HL-60 (cell line): ENCODE data around the gene SCPEP1.

Experiments used
- DNase-seq, 2 experiments: peaks; one replicate each; pipeline ENCODE4 v3.0.0-alpha.2; 2010 to 2020; ENCODE audit warnings: low read depth in 1 of 2, low spot score in 1 of 2
- H3K27ac ChIP-seq: fragments of 250-450 bp; sonication (Bioruptor Pico); replicated peaks from 2 replicates; pipeline ENCODE4 v1.5.1; 2020; ENCODE audit warnings: mild to moderate bottlenecking, moderate library complexity
- H3K27me3 ChIP-seq: fragments of 250-450 bp; sonication (Bioruptor Pico); 2 replicates; pipeline ENCODE4 v1.5.1; 2021; ENCODE audit warnings: mild to moderate bottlenecking, moderate library complexity; ENCODE audit not compliant: insufficient read depth, poor library complexity, severe bottlenecking
- H3K4me3 ChIP-seq: replicated peaks from 2 replicates; pipeline ENCODE4 v1.5.1; 2011; ENCODE audit warnings: mild to moderate bottlenecking, control low read depth, low read length; ENCODE audit not compliant: insufficient read depth
- GABPA ChIP-seq: IDR thresholded peaks from 2 replicates; pipeline ENCODE4 v1.6.1; 2012; ENCODE audit warnings: low read depth
- POLR2AphosphoS5 ChIP-seq: IDR thresholded peaks from 2 replicates; pipeline ENCODE4 v1.6.1; 2012; ENCODE audit warnings: low read depth
- SPI1 ChIP-seq: IDR thresholded peaks from 2 replicates; pipeline ENCODE4 v1.6.1; 2012; ENCODE audit warnings: low read depth, mild to moderate bottlenecking, borderline replicate concordance
- TF ChIP-seq, protein P1 (sequence below): IDR thresholded peaks from one replicate; pipeline ENCODE4 v1.5.1; 2011; ENCODE audit warnings: low read length, control low read depth, inconsistent platforms; ENCODE audit not compliant: insufficient read depth
- TF ChIP-seq, protein P2 (sequence below): IDR thresholded peaks from 2 replicates; pipeline ENCODE4 v1.6.1; 2012; ENCODE audit warnings: low read depth; ENCODE audit not compliant: insufficient replicate concordance

The SCPEP1 gene

GRCh38 chr17:57008958-57009357 is 31.0 kb downstream of the SCPEP1 start:
- Histone ChIP-seq H3K27ac (no peak overlapping the region), H3K4me3 (no peak overlapping the region), H3K27me3 (no peaks in the 10 kb centered on the region)
- no peak for DNase-seq
- TF ChIP-seq SPI1 (no peak), GABPA (no peak), POLR2AphosphoS5 (no peak)
- TF ChIP-seq, protein P1, sequence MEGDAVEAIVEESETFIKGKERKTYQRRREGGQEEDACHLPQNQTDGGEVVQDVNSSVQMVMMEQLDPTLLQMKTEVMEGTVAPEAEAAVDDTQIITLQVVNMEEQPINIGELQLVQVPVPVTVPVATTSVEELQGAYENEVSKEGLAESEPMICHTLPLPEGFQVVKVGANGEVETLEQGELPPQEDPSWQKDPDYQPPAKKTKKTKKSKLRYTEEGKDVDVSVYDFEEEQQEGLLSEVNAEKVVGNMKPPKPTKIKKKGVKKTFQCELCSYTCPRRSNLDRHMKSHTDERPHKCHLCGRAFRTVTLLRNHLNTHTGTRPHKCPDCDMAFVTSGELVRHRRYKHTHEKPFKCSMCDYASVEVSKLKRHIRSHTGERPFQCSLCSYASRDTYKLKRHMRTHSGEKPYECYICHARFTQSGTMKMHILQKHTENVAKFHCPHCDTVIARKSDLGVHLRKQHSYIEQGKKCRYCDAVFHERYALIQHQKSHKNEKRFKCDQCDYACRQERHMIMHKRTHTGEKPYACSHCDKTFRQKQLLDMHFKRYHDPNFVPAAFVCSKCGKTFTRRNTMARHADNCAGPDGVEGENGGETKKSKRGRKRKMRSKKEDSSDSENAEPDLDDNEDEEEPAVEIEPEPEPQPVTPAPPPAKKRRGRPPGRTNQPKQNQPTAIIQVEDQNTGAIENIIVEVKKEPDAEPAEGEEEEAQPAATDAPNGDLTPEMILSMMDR, result no peak
- TF ChIP-seq, protein P2, sequence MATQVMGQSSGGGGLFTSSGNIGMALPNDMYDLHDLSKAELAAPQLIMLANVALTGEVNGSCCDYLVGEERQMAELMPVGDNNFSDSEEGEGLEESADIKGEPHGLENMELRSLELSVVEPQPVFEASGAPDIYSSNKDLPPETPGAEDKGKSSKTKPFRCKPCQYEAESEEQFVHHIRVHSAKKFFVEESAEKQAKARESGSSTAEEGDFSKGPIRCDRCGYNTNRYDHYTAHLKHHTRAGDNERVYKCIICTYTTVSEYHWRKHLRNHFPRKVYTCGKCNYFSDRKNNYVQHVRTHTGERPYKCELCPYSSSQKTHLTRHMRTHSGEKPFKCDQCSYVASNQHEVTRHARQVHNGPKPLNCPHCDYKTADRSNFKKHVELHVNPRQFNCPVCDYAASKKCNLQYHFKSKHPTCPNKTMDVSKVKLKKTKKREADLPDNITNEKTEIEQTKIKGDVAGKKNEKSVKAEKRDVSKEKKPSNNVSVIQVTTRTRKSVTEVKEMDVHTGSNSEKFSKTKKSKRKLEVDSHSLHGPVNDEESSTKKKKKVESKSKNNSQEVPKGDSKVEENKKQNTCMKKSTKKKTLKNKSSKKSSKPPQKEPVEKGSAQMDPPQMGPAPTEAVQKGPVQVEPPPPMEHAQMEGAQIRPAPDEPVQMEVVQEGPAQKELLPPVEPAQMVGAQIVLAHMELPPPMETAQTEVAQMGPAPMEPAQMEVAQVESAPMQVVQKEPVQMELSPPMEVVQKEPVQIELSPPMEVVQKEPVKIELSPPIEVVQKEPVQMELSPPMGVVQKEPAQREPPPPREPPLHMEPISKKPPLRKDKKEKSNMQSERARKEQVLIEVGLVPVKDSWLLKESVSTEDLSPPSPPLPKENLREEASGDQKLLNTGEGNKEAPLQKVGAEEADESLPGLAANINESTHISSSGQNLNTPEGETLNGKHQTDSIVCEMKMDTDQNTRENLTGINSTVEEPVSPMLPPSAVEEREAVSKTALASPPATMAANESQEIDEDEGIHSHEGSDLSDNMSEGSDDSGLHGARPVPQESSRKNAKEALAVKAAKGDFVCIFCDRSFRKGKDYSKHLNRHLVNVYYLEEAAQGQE, result no peak

GRCh38 chr17:57009737-57010445 is 32.0 kb downstream of the SCPEP1 start:
- peak in 1 of 2 experiments; percentile 68 for DNase-seq
- Histone ChIP-seq H3K27ac (no peak overlapping the region), H3K4me3 (no peak overlapping the region)

GRCh38 chr17:57010487-57010886 is 32.6 kb downstream of the SCPEP1 start:
- Histone ChIP-seq H3K27me3 (no peaks in the 10 kb centered on the region), H3K4me3 (no peak overlapping the region), H3K27ac (no peak overlapping the region)
- no peak for DNase-seq
- TF ChIP-seq, protein P1, result no peak
- TF ChIP-seq, protein P2, result no peak
- TF ChIP-seq SPI1 (no peak), GABPA (no peak), POLR2AphosphoS5 (no peak)

More at GRCh38 chr17:57009737-57010445, 32.0 kb downstream of the SCPEP1 start:
- TF ChIP-seq, protein P2, result no peak
- TF ChIP-seq, protein P1, result peak; percentile 89
- TF ChIP-seq GABPA, result no peak
- H3K27me3 ChIP-seq, result no peaks in the 10 kb centered on the region
